Fibroblast of mammary gland (primary cell): ENCODE data around the gene UBE2U.

Experiments used
- DNase-seq: peaks from one replicate; pipeline ENCODE4 v3.0.0-alpha.2; 2010; ENCODE audit warnings: low read depth
- H3K4me3 ChIP-seq: 2 replicates; pipeline ENCODE4 v1.5.1; 2011; ENCODE audit warnings: low read depth, mild to moderate bottlenecking, low read length, moderate library complexity; ENCODE audit not compliant: control insufficient read depth
- CTCF ChIP-seq: conservative IDR thresholded peaks from 2 replicates; pipeline ENCODE4 v1.5.1; 2011; ENCODE audit warnings: low read depth, low read length, inconsistent platforms; ENCODE audit not compliant: control insufficient read depth, insufficient read depth

Gene UBE2U

GRCh38 chr1:64163970-64164369 is 39.5 kb upstream of the UBE2U start:
- H3K4me3 ChIP-seq: no peak overlapping the region
- peak; percentile 68 for TF ChIP-seq CTCF
- DNase-seq: peak; percentile 68

GRCh38 chr1:64166629-64167028 is 36.8 kb upstream of the UBE2U start:
- H3K4me3 ChIP-seq: no peak overlapping the region
- DNase-seq: no peak
- TF ChIP-seq CTCF: no peak

- TF ChIP-seq CTCF: no peak
- no peak for DNase-seq
- H3K4me3 ChIP-seq: no peak overlapping the region
Observed at GRCh38 chr1:64167176-64167575, 36.2 kb upstream of the UBE2U start.

- DNase-seq: peak; percentile 71
- H3K4me3 ChIP-seq: no peak overlapping the region
- no peak for TF ChIP-seq CTCF
Observed at GRCh38 chr1:64171246-64171645, 32.2 kb upstream of the UBE2U start.

- peak; percentile 72 for DNase-seq
- TF ChIP-seq CTCF: no peak
- H3K4me3 ChIP-seq: no peak overlapping the region
Observed at GRCh38 chr1:64171797-64172281, 31.6 kb upstream of the UBE2U start.

GRCh38 chr1:64172458-64172983 is 30.9 kb upstream of the UBE2U start:
- no peak for TF ChIP-seq CTCF
- no peak overlapping the region for H3K4me3 ChIP-seq
- DNase-seq: peak; percentile 73
